CD4-positive, alpha-beta T cell (primary cell): ENCODE data around the gene TAF3. TPM values are rescaled to one million over a fixed set of nuclear protein-coding genes. Genes with fewer than 3 reads are reported as not detected.

Experiments used
- ATAC-seq: fragments of 200-7000 bp; cut with Tn5 transposase; one replicate; pipeline ENCODE4 v1.10.0; 2022; ENCODE audit warnings: mild to moderate bottlenecking; ENCODE audit not compliant: poor library complexity
- CTCF ChIA-PET: fragments of 350-600 bp; sonication (Branson Sonifier 250); formaldehyde crosslinking; loops from one replicate; lab custom pipeline; 2021; ENCODE audit warnings: antibody characterized with exemption, inconsistent platforms; lab: Charles Lee
- POLR2A ChIA-PET: fragments of 350-600 bp; sonication (Branson Sonifier 250); formaldehyde crosslinking; loops from one replicate; lab custom pipeline; 2021; ENCODE audit warnings: antibody characterized with exemption, inconsistent platforms; lab: Charles Lee
- DNase-seq, 14 experiments: peaks; one replicate each; pipeline ENCODE4 v3.0.0-alpha.2; 2013 to 2020; ENCODE audit warnings: mixed read lengths in 2 of 14
- H3K27ac ChIP-seq, 2 donors: one replicate each; pipeline versions ENCODE4 v1.5.1 to v1.7.0; 2013; ENCODE audit warnings: low read length in 2 of 2, low read depth in 1 of 2, mild to moderate bottlenecking in 1 of 2
- H3K27me3 ChIP-seq, 2 experiments: 1 replicate in 1 of 2; 2 replicates in 1 of 2; pipeline versions ENCODE4 v1.6.1 to v1.7.0; 2013; ENCODE audit warnings: low read length in 2 of 2, control low read depth in 1 of 2, mild to moderate bottlenecking in 1 of 2, moderate library complexity in 1 of 2; ENCODE audit not compliant: insufficient read depth in 2 of 2, control insufficient read depth in 1 of 2
- H3K36me3 ChIP-seq: one replicate; pipeline ENCODE4 v1.6.1; 2013; ENCODE audit warnings: low read length, control low read depth; ENCODE audit not compliant: insufficient read depth
- H3K4me1 ChIP-seq: one replicate; pipeline ENCODE4 v1.6.1; 2013; ENCODE audit warnings: low read length, control low read depth; ENCODE audit not compliant: insufficient read depth
- H3K4me3 ChIP-seq: one replicate; pipeline ENCODE4 v1.5.1; 2013; ENCODE audit warnings: mild to moderate bottlenecking, low read length, moderate library complexity
- H3K9me3 ChIP-seq, 2 experiments: 1 replicate in 1 of 2; 2 replicates in 1 of 2; pipeline versions ENCODE4 v1.6.1 to v1.7.0; 2013; ENCODE audit warnings: low read length in 2 of 2, mild to moderate bottlenecking in 2 of 2, control low read depth in 1 of 2, moderate library complexity in 1 of 2; ENCODE audit not compliant: control insufficient read depth in 1 of 2, insufficient read depth in 1 of 2
- H3K27ac Mint-ChIP-seq: one replicate; pipeline ENCODE4 v1.8.0; 2020; ENCODE audit warnings: mixed read lengths
- H3K27me3 Mint-ChIP-seq: one replicate; pipeline ENCODE4 v1.8.0; 2021; ENCODE audit warnings: mixed read lengths
- H3K36me3 Mint-ChIP-seq: one replicate; pipeline ENCODE4 v1.8.0; 2021; ENCODE audit warnings: low read depth, mixed read lengths
- H3K4me1 Mint-ChIP-seq: one replicate; pipeline ENCODE4 v1.8.0; 2021; ENCODE audit warnings: low read depth, mixed read lengths
- H3K4me3 Mint-ChIP-seq: one replicate; pipeline ENCODE4 v1.8.0; 2020; ENCODE audit warnings: mild to moderate bottlenecking, mixed read lengths
- H3K9me3 Mint-ChIP-seq: one replicate; pipeline ENCODE4 v1.8.0; 2020; ENCODE audit warnings: mixed read lengths
- intact Hi-C, 2 experiments: fragments of 100-400 bp; cut with DNase I in 1 of 2; cut with micrococcal nuclease in 1 of 2; formaldehyde crosslinking; loops; one replicate each; pipeline versions ENCODE4 v1.15.1 to v1.9.0; 2023 to 2025; cut with DNase I, micrococcal nuclease
- total RNA-seq, 174 experiments: library from RNA in 2 of 174; stranded (reverse) in 2 of 174; gene quantifications; one replicate each; pipeline ENCODE4 v1.2.3 and lab custom pipeline; 2021 to 2026
- TF ChIP-seq, protein P1 (sequence below): fragments of 200-600 bp; IDR thresholded peaks from one replicate; pipeline ENCODE4 v1.8.0; 2022; ENCODE audit warnings: antibody characterized with exemption, mild to moderate bottlenecking

TAF3 gene
- total RNA-seq, 2 experiments from 2014 or later: 12.6 to 12.8 TPM

DNA sequence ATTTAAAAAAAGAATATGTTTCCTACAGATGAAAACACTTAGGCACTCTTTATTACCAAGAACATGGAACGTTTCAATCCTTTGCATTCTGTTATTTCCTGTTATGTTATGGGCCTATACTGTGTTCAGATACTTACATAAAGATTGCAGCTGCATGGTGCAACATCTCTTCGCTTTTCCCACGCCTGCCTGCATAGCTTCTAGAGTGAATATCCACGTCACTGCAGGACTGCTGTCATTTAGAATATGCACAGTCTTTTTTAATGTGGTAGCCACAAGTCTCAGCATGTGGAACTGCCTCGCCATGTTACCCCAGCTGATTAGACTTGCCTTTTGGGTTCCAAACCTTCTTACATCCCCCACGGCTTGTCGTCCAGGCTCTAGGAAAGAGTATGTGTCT is 166.6 kb downstream of the TAF3 start:
- Mint-ChIP-seq H3K4me3 (no peak overlapping the region), H3K36me3 (peaks cover 51% of the 10 kb centered on the region), H3K4me1 (peaks cover 6% of the 10 kb centered on the region), H3K9me3 (no peaks in the 10 kb centered on the region), H3K27ac (no peak overlapping the region), H3K27me3 (no peaks in the 10 kb centered on the region)
- ATAC-seq (no peak), DNase-seq (no peak)
- TF ChIP-seq, protein P1, sequence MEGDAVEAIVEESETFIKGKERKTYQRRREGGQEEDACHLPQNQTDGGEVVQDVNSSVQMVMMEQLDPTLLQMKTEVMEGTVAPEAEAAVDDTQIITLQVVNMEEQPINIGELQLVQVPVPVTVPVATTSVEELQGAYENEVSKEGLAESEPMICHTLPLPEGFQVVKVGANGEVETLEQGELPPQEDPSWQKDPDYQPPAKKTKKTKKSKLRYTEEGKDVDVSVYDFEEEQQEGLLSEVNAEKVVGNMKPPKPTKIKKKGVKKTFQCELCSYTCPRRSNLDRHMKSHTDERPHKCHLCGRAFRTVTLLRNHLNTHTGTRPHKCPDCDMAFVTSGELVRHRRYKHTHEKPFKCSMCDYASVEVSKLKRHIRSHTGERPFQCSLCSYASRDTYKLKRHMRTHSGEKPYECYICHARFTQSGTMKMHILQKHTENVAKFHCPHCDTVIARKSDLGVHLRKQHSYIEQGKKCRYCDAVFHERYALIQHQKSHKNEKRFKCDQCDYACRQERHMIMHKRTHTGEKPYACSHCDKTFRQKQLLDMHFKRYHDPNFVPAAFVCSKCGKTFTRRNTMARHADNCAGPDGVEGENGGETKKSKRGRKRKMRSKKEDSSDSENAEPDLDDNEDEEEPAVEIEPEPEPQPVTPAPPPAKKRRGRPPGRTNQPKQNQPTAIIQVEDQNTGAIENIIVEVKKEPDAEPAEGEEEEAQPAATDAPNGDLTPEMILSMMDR: no peak
- POLR2A ChIA-PET: interaction anchor here (0.6 to 0.9 kb wide), 2 partner anchors 24 to 49 kb away, joined by 3 to 4 read pairs; no protein-coding TSS in a partner anchor
- intact Hi-C loops: no loop called here
- Histone ChIP-seq H3K27ac (no peak overlapping the region), H3K4me3 (no peak overlapping the region), H3K9me3 (no peaks in the 10 kb centered on the region), H3K36me3 (peaks cover 15% of the 10 kb centered on the region), H3K4me1 (no peaks in the 10 kb centered on the region), H3K27me3 (no peaks in the 10 kb centered on the region)
- CTCF ChIA-PET: no interaction called here

DNA sequence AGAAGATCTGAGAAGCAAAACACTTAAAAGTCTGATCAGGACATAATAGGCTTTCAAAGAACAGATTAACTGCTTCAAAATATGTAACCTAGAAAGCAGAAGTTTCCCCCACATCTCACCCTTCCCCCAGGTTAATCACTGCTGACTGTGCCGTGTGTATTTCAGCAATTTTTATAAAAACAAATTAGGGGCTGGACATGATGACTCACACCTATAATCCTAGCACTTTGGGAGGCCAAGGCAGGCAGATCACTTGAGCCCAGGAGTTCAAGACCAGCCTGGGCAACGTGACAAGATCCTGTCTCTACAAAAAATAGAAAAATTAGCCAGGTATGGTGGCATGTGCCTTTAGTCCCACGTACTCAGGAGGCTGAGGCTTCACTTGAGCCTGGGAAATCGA is 168.5 kb downstream of the TAF3 start:
- ChIA-PET POLR2A (no interaction called here), CTCF (no interaction called here)
- DNase-seq: no peak
- peaks cover 37% of the 10 kb centered on the region for H3K36me3 Mint-ChIP-seq
- H3K4me1 ChIP-seq: no peaks in the 10 kb centered on the region
- intact Hi-C loops: no loop called here
- no peaks in the 10 kb centered on the region for H3K9me3 ChIP-seq
- no peaks in the 10 kb centered on the region for H3K27me3 Mint-ChIP-seq
- TF ChIP-seq, protein P1: no peak
- H3K27ac ChIP-seq: no peak overlapping the region
- H3K4me3 Mint-ChIP-seq: no peak overlapping the region
- H3K4me1 Mint-ChIP-seq: peaks cover 6% of the 10 kb centered on the region
- no peak overlapping the region for H3K27ac Mint-ChIP-seq
- no peaks in the 10 kb centered on the region for H3K9me3 Mint-ChIP-seq
- H3K27me3 ChIP-seq: no peaks in the 10 kb centered on the region
- no peak for ATAC-seq
- no peak overlapping the region for H3K4me3 ChIP-seq
- H3K36me3 ChIP-seq: peaks cover 8% of the 10 kb centered on the region

DNA sequence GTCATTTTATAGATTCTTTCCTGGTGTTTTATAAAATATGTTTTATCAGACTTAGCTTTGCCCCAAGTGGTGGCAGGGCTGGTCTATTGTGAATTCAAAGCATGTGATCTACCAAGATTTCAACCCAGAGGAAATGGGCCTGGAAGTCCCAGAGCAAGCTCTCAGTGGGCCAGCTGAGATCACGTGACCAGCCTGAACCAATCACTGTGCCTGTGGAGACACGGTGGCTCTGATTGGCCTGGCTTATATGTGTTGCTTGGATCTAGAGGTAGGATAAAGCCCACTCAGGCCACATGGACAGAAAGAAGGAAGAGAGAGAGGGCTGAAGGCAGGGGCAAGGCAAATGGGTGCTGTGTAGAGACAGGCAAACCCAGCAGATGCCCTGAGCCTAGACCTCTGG is 170.7 kb downstream of the TAF3 start:
- POLR2A ChIA-PET: no interaction called here
- TF ChIP-seq, protein P1: no peak
- CTCF ChIA-PET: no interaction called here
- peaks cover 55% of the 10 kb centered on the region for H3K36me3 Mint-ChIP-seq
- Histone ChIP-seq H3K9me3 (no peaks in the 10 kb centered on the region), H3K27me3 (no peaks in the 10 kb centered on the region), H3K4me1 (no peaks in the 10 kb centered on the region), H3K36me3 (peaks cover 8% of the 10 kb centered on the region), H3K4me3 (no peak overlapping the region), H3K27ac (no peak overlapping the region)
- ATAC-seq (no peak), DNase-seq (no peak)
- no peak overlapping the region for H3K4me3 Mint-ChIP-seq
- intact Hi-C loops: no loop called here
- no peaks in the 10 kb centered on the region for H3K27me3 Mint-ChIP-seq
- peaks cover 6% of the 10 kb centered on the region for H3K4me1 Mint-ChIP-seq
- H3K27ac Mint-ChIP-seq: no peak overlapping the region
- no peaks in the 10 kb centered on the region for H3K9me3 Mint-ChIP-seq
